GM21619 (cell line): ENCODE results near the gene SUMO4.

ENCODE experiments used
- ATAC-seq: cut with Tn5 transposase; IDR thresholded peaks from one replicate; pipeline ENCODE4 v1.9.1; 2021; ENCODE audit not compliant: unreplicated experiment

Gene SUMO4

GRCh38 chr6:149389509-149390297, 10.4 kb upstream of the SUMO4 start:
- ATAC-seq = no peak

GRCh38 chr6:149392093-149392492, 8.0 kb upstream of the SUMO4 start:
- ATAC-seq = no peak

- ATAC-seq = no peak
These were observed 7.5 kb upstream of the SUMO4 start for GRCh38 chr6:149392535-149392934.

GRCh38 chr6:149393002-149393679, 6.9 kb upstream of the SUMO4 start:
- ATAC-seq = no peak

GRCh38 chr6:149395185-149395584, 4.9 kb upstream of the SUMO4 start:
- no peak for ATAC-seq

- ATAC-seq = no peak
These were observed 2.7 kb upstream of the SUMO4 start for GRCh38 chr6:149397384-149397783.

- no peak for ATAC-seq
These were observed 3.5 kb downstream of the SUMO4 start for GRCh38 chr6:149403534-149403933.

GRCh38 chr6:149405823-149406765, 6.0 kb downstream of the SUMO4 start:
- ATAC-seq = no peak

GRCh38 chr6:149409617-149410016, 9.6 kb downstream of the SUMO4 start:
- no peak for ATAC-seq

GRCh38 chr6:149410557-149410956, 10.5 kb downstream of the SUMO4 start:
- ATAC-seq = no peak

GRCh38 chr6:149414009-149414408, 13.9 kb downstream of the SUMO4 start:
- no peak for ATAC-seq

GRCh38 chr6:149414821-149415220, 14.8 kb downstream of the SUMO4 start:
- no peak for ATAC-seq

GRCh38 chr6:149419696-149420404, 19.8 kb downstream of the SUMO4 start:
- no peak for ATAC-seq

GRCh38 chr6:149421132-149421531, 21.1 kb downstream of the SUMO4 start:
- no peak for ATAC-seq

- no peak for ATAC-seq
These were observed 22.5 kb downstream of the SUMO4 start for GRCh38 chr6:149422581-149422980.

- no peak for ATAC-seq
These were observed 23.9 kb downstream of the SUMO4 start for GRCh38 chr6:149423964-149424440.

- ATAC-seq = no peak
These were observed 25.2 kb downstream of the SUMO4 start for GRCh38 chr6:149425224-149425623.

- ATAC-seq = no peak
These were observed 25.7 kb downstream of the SUMO4 start for GRCh38 chr6:149425754-149426153.

GRCh38 chr6:149428606-149429005, 28.5 kb downstream of the SUMO4 start:
- ATAC-seq = no peak
